Measurements from ENCODE around the gene LRP1B. TPM values are rescaled to one million over a fixed set of nuclear protein-coding genes. Genes with fewer than 3 reads are reported as not detected.

The LRP1B gene
- polyA plus RNA-seq, 12 donors: 2.1 to 3.6 (median 3.0) TPM; not detected in 2

GRCh38 chr2:142041996-142042395 lies 88.8 kb downstream of the LRP1B start:
- no peak for DNase-seq

- no peak for DNase-seq
Observed at GRCh38 chr2:142041105-142041504, 89.7 kb downstream of the LRP1B start.

GRCh38 chr2:142040556-142040955 lies 90.3 kb downstream of the LRP1B start:
- DNase-seq: no peak

- DNase-seq: no peak
Observed at GRCh38 chr2:142038826-142039225, 92.0 kb downstream of the LRP1B start.

GRCh38 chr2:142037744-142038143 lies 93.1 kb downstream of the LRP1B start:
- DNase-seq: no peak

- DNase-seq: no peak
Observed at GRCh38 chr2:142037066-142037465, 93.8 kb downstream of the LRP1B start.

- DNase-seq: no peak
Observed at GRCh38 chr2:142033393-142033792, 97.4 kb downstream of the LRP1B start.

- DNase-seq: no peak
Observed at GRCh38 chr2:142031656-142032055, 99.2 kb downstream of the LRP1B start.

- DNase-seq: no peak
Observed at GRCh38 chr2:142030735-142031134, 100.1 kb downstream of the LRP1B start.

GRCh38 chr2:142029974-142030373 lies 100.8 kb downstream of the LRP1B start:
- no peak for DNase-seq

GRCh38 chr2:142025394-142025793 lies 105.4 kb downstream of the LRP1B start:
- DNase-seq: no peak

- no peak for DNase-seq
Observed at GRCh38 chr2:142020368-142020767, 110.4 kb downstream of the LRP1B start.

- no peak for DNase-seq
Observed at GRCh38 chr2:142014536-142014935, 116.3 kb downstream of the LRP1B start.

- DNase-seq: no peak
Observed at GRCh38 chr2:142012797-142013196, 118.0 kb downstream of the LRP1B start.

GRCh38 chr2:142010477-142011270 lies 120.1 kb downstream of the LRP1B start:
- no peak for DNase-seq

- DNase-seq: no peak
Observed at GRCh38 chr2:142008135-142008744, 122.6 kb downstream of the LRP1B start.

GRCh38 chr2:141994066-141994465 lies 136.8 kb downstream of the LRP1B start:
- DNase-seq: no peak

GRCh38 chr2:141992695-141993094 lies 138.1 kb downstream of the LRP1B start:
- no peak for DNase-seq

GRCh38 chr2:141968433-141968832 lies 162.4 kb downstream of the LRP1B start:
- DNase-seq: no peak

GRCh38 chr2:141967980-141968379 lies 162.8 kb downstream of the LRP1B start:
- DNase-seq: no peak

- DNase-seq: no peak
Observed at GRCh38 chr2:141967503-141967902, 163.3 kb downstream of the LRP1B start.

- DNase-seq: no peak
Observed at GRCh38 chr2:141959941-141960340, 170.9 kb downstream of the LRP1B start.

- DNase-seq: no peak
Observed at GRCh38 chr2:141959016-141959415, 171.8 kb downstream of the LRP1B start.
